Keratinocyte (primary cell): ENCODE data around the gene ARHGEF18.

Experiments
- EZH2 ChIP-seq: IDR thresholded peaks from one replicate; pipeline ENCODE4 v1.6.1; 2012; ENCODE audit warnings: inconsistent platforms, mild to moderate bottlenecking, low read length, moderate library complexity
- TF ChIP-seq, protein P1 (sequence below), 3 experiments: IDR thresholded peaks in 1 of 3; conservative IDR thresholded peaks in 1 of 3; optimal IDR thresholded peaks in 1 of 3; 2 replicates in 2 of 3; 3 replicates in 1 of 3; pipeline versions ENCODE3 to v1.5.1; 2011; ENCODE audit warnings: low read length in 3 of 3, mild to moderate bottlenecking in 3 of 3, moderate library complexity in 2 of 3, control low read depth in 1 of 3, inconsistent platforms in 1 of 3; ENCODE audit not compliant: insufficient read depth in 2 of 3; ENCODE audit errors: extremely low read depth in 1 of 3

DNA sequence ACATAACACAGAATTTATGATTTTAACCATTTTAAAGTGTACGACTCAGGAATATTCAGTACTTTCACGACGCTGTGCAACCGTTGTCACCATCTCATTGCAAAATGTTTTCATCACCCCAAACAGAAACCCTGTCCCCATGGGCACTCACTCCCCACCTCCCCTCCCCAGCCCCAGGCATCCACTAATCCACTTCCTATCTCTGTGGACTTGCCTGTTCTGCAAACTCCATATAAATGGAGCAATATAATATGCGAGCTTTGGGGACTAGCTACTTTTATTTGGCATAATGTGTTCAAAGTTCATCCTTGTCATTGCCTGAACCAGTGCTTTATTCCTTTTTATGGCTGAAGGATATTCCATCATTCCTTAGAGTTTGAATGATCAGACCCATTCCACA lies 47.2 kb upstream of the ARHGEF18 start:
- TF ChIP-seq, protein P1, sequence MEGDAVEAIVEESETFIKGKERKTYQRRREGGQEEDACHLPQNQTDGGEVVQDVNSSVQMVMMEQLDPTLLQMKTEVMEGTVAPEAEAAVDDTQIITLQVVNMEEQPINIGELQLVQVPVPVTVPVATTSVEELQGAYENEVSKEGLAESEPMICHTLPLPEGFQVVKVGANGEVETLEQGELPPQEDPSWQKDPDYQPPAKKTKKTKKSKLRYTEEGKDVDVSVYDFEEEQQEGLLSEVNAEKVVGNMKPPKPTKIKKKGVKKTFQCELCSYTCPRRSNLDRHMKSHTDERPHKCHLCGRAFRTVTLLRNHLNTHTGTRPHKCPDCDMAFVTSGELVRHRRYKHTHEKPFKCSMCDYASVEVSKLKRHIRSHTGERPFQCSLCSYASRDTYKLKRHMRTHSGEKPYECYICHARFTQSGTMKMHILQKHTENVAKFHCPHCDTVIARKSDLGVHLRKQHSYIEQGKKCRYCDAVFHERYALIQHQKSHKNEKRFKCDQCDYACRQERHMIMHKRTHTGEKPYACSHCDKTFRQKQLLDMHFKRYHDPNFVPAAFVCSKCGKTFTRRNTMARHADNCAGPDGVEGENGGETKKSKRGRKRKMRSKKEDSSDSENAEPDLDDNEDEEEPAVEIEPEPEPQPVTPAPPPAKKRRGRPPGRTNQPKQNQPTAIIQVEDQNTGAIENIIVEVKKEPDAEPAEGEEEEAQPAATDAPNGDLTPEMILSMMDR (optimal IDR thresholded peaks at IDR 0.05 in 1 of 3, IDR thresholded peaks at IDR 0.05 in 1 of 3, conservative IDR thresholded peaks at IDR 0.05 in 1 of 3; ENCODE audit: extremely low read depth in 1 of 3, insufficient read depth in 2 of 3, low read length in 3 of 3), result no peak
- no peak for TF ChIP-seq EZH2
